ENCODE data around the gene TRAK1. TPM values are rescaled to one million over a fixed set of nuclear protein-coding genes. Genes with fewer than 3 reads are reported as not detected.
A peak's percentile ranks its signal among the peaks of the same experiment; 100 is the strongest.

The TRAK1 gene
- total RNA-seq, 3 donors from 2014 or later, result 29.0 to 53.7 (median 40.6) TPM

- intact Hi-C loops (cut with DNase I; ENCODE audit: low total_unique reads), result no loop called here
Observed at GRCh38 chr3:42144209-42144608, 53.1 kb downstream of the TRAK1 start.

GRCh38 chr3:42148086-42148848 lies 57.1 kb downstream of the TRAK1 start:
- no peak for TF ChIP-seq POLR2AphosphoS5 (IDR thresholded peaks at IDR 0.05)
- TF ChIP-seq POLR2A (IDR thresholded peaks at IDR 0.05), result no peak
- TF ChIP-seq, protein P1, sequence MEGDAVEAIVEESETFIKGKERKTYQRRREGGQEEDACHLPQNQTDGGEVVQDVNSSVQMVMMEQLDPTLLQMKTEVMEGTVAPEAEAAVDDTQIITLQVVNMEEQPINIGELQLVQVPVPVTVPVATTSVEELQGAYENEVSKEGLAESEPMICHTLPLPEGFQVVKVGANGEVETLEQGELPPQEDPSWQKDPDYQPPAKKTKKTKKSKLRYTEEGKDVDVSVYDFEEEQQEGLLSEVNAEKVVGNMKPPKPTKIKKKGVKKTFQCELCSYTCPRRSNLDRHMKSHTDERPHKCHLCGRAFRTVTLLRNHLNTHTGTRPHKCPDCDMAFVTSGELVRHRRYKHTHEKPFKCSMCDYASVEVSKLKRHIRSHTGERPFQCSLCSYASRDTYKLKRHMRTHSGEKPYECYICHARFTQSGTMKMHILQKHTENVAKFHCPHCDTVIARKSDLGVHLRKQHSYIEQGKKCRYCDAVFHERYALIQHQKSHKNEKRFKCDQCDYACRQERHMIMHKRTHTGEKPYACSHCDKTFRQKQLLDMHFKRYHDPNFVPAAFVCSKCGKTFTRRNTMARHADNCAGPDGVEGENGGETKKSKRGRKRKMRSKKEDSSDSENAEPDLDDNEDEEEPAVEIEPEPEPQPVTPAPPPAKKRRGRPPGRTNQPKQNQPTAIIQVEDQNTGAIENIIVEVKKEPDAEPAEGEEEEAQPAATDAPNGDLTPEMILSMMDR (IDR thresholded peaks at IDR 0.05), result no peak
- Histone ChIP-seq H3K27me3 (no peaks in the 10 kb centered on the region), H3K9me3 (no peaks in the 10 kb centered on the region), H3K36me3 (no peaks in the 10 kb centered on the region), H3K27ac (no peak overlapping the region), H3K4me1 (peaks cover 0 to 19% of the 10 kb centered on the region in 2 donors), H3K4me3 (no peak overlapping the region)
- no peak for DNase-seq (ENCODE audit: low spot score in 2 of 2)
- intact Hi-C loops (cut with DNase I; ENCODE audit: low total_unique reads), result no loop called here

More at GRCh38 chr3:42144209-42144608, 53.1 kb downstream of the TRAK1 start:
- Histone ChIP-seq H3K4me1 (peaks cover 0 to 1% of the 10 kb centered on the region in 2 donors), H3K4me3 (no peak overlapping the region), H3K9me3 (no peaks in the 10 kb centered on the region), H3K27ac (no peak overlapping the region), H3K36me3 (no peaks in the 10 kb centered on the region), H3K27me3 (no peaks in the 10 kb centered on the region)
- DNase-seq (ENCODE audit: low spot score in 2 of 2), result no peak
- TF ChIP-seq POLR2AphosphoS5 (IDR thresholded peaks at IDR 0.05) (no peak), POLR2A (IDR thresholded peaks at IDR 0.05) (no peak)
- TF ChIP-seq, protein P1 (IDR thresholded peaks at IDR 0.05), result no peak

DNA sequence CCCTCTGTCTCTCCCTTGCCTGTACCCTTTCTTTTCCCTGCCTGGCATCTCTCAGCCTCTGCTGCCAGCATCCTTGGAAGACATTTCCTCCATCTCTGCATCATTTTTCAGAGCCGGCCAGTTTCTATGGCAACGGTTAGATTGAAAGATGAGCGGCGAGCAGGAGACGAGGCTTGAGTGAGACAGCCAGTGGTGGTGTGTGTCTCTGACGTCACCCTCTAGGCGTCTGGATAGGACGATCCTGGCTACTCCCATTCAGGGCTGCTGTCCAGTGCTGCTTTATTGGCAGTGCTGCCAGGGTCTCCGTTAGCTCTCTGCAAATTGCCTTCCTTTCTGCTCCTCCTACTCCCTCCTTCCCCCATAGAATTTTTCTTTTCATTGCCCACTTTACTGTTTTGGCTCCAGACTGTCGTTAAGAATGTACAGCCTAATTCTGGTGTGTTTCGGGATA lies 57.9 kb downstream of the TRAK1 start:
- DNase-seq (ENCODE audit: low spot score in 2 of 2), result peak; percentile 33 to 65
- intact Hi-C loops (cut with DNase I; ENCODE audit: low total_unique reads), result no loop called here
- no peak overlapping the region for H3K4me3 ChIP-seq
- peaks cover 0 to 19% of the 10 kb centered on the region in 2 donors for H3K4me1 ChIP-seq
- peak overlapping the region in 1 of 2 donors; percentile 72 for H3K27ac ChIP-seq
- no peaks in the 10 kb centered on the region for H3K9me3 ChIP-seq
- no peaks in the 10 kb centered on the region for H3K36me3 ChIP-seq
- H3K27me3 ChIP-seq, result no peaks in the 10 kb centered on the region
- TF ChIP-seq, protein P1 (IDR thresholded peaks at IDR 0.05), result no peak
- TF ChIP-seq POLR2A (IDR thresholded peaks at IDR 0.05), result no peak
- TF ChIP-seq POLR2AphosphoS5 (IDR thresholded peaks at IDR 0.05), result no peak

DNA sequence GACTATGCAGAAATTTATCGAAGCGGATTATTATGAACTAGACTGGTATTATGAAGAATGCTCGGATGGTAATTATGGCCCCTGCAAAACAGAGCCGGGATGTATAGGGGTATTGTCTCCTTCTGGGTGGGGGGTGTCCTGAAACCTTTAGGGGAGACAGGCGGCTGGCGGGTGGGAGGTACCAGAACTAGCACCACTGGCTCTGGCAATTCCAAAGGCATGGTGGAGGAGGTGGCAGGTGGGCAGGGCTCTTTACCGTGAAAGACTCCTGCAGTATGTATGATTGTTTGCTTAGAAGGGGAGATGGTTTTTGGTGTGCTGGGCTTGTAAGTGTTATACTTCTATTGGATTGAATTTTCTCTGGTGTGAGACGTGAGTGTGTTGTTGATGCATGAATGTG lies 58.4 kb downstream of the TRAK1 start:
- Histone ChIP-seq H3K27ac (peak overlapping the region in 1 of 2 donors; percentile 72), H3K4me1 (peaks cover 0 to 19% of the 10 kb centered on the region in 2 donors), H3K36me3 (no peaks in the 10 kb centered on the region), H3K27me3 (no peaks in the 10 kb centered on the region), H3K9me3 (no peaks in the 10 kb centered on the region), H3K4me3 (no peak overlapping the region)
- intact Hi-C loops (cut with DNase I; ENCODE audit: low total_unique reads), result no loop called here
- TF ChIP-seq, protein P1 (IDR thresholded peaks at IDR 0.05), result no peak
- TF ChIP-seq POLR2A (IDR thresholded peaks at IDR 0.05) (no peak), POLR2AphosphoS5 (IDR thresholded peaks at IDR 0.05) (no peak)
- DNase-seq (ENCODE audit: low spot score in 2 of 2), result no peak

DNA sequence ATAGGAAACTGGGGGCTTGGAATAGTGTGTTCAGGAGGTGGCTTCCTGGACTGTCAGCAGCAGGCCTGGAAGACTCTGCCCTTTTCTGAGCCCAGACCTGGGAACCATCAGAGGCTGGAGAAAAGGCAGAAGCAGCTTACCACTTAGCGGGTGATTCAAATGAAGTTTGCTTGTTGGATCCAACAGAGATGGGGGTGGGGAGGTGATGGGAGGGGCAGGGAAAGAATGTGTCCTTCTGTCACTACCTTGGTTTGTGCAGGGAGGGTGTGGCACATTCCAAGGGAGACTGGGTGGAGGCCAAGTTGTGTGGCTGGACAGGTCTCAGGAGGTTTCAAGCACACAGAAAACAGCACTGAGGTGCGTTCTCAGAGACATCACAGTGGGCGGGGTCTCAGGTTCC lies 58.8 kb downstream of the TRAK1 start:
- no peaks in the 10 kb centered on the region for H3K9me3 ChIP-seq
- H3K27ac ChIP-seq, result peak overlapping the region; percentile 15 to 72
- DNase-seq (ENCODE audit: low spot score in 2 of 2), result peak; percentile 83 to 91
- H3K36me3 ChIP-seq, result no peaks in the 10 kb centered on the region
- TF ChIP-seq, protein P1 (IDR thresholded peaks at IDR 0.05), result no peak
- TF ChIP-seq POLR2AphosphoS5 (IDR thresholded peaks at IDR 0.05) (peak in 1 of 3 donors; percentile 28), POLR2A (IDR thresholded peaks at IDR 0.05) (no peak)
- H3K4me1 ChIP-seq, result peaks cover 0 to 19% of the 10 kb centered on the region in 2 donors
- H3K27me3 ChIP-seq, result no peaks in the 10 kb centered on the region
- H3K4me3 ChIP-seq, result no peak overlapping the region
- intact Hi-C loops (cut with DNase I; ENCODE audit: low total_unique reads), result no loop called here

Measured in breast epithelium (tissue), 4 donors.